IPS DF 6.9 (cell line): ENCODE data around the gene PRR15.

Source experiments
- DNase-seq: peaks from one replicate; pipeline ENCODE4 v3.0.0-alpha.2; 2013; ENCODE audit warnings: low read depth, low spot score
- H3K27ac ChIP-seq: one replicate; pipeline ENCODE4 v1.5.1; 2013; ENCODE audit warnings: low read length, control low read depth
- H3K27me3 ChIP-seq: 2 replicates; pipeline ENCODE4 v1.6.1; 2013; ENCODE audit warnings: mild to moderate bottlenecking, low read length; ENCODE audit not compliant: control insufficient read depth, insufficient read depth
- H3K36me3 ChIP-seq: 2 replicates; pipeline ENCODE4 v1.6.1; 2013; ENCODE audit warnings: low read length; ENCODE audit not compliant: control insufficient read depth, insufficient read depth
- H3K4me1 ChIP-seq: 2 replicates; pipeline ENCODE4 v1.6.1; 2013; ENCODE audit warnings: low read length; ENCODE audit not compliant: control insufficient read depth, insufficient read depth
- H3K4me3 ChIP-seq: 2 replicates; pipeline ENCODE4 v1.5.1; 2013; ENCODE audit warnings: mild to moderate bottlenecking, low read length
- H3K9me3 ChIP-seq: 2 replicates; pipeline ENCODE4 v1.6.1; 2013; ENCODE audit warnings: low read length, inconsistent platforms; ENCODE audit not compliant: control insufficient read depth, insufficient read depth
- whole genome bisulfite sequencing: extraction: QIAGEN DNeasy Blood & Tissue Kit; methylation state at CpG from one replicate; pipeline ENCODE4 v1.1.7; 2013; ENCODE audit warnings: mixed read lengths, missing lambda C conversion rate; ENCODE audit not compliant: insufficient read length, insufficient coverage; 5-methylcytosine and 5-hydroxymethylcytosine counted together

Gene PRR15

GRCh38 chr7:29567174-29567573, 3.5 kb downstream of the PRR15 start:
- DNase-seq = no peak
- H3K9me3 ChIP-seq = no peaks in the 10 kb centered on the region
- peaks cover 6% of the 10 kb centered on the region; the same call in 1 of the 2 replicates for H3K27me3 ChIP-seq
- no peaks in the 10 kb centered on the region for H3K36me3 ChIP-seq
- H3K4me1 ChIP-seq = peaks cover 3% of the 10 kb centered on the region
- WGBS = no CpG with 5 or more reads among the region's 2 CpGs
- H3K27ac ChIP-seq = no peak overlapping the region
- H3K4me3 ChIP-seq = no peak overlapping the region

GRCh38 chr7:29569648-29570047, 6.0 kb downstream of the PRR15 start:
- DNase-seq = no peak
- Histone ChIP-seq H3K27me3 (peaks cover 6% of the 10 kb centered on the region; the same call in 1 of the 2 replicates), H3K4me1 (peaks cover 1% of the 10 kb centered on the region), H3K27ac (no peak overlapping the region), H3K4me3 (no peak overlapping the region), H3K9me3 (no peaks in the 10 kb centered on the region), H3K36me3 (no peaks in the 10 kb centered on the region)
- no CpG with 5 or more reads among the region's 6 CpGs for WGBS

GRCh38 chr7:29572558-29572957, 8.9 kb downstream of the PRR15 start:
- Histone ChIP-seq H3K27me3 (no peaks in the 10 kb centered on the region), H3K27ac (no peak overlapping the region), H3K4me1 (no peaks in the 10 kb centered on the region), H3K9me3 (no peaks in the 10 kb centered on the region), H3K36me3 (no peaks in the 10 kb centered on the region), H3K4me3 (no peak overlapping the region)
- no CpG with 5 or more reads among the region's 2 CpGs for WGBS
- no peak for DNase-seq

DNA sequence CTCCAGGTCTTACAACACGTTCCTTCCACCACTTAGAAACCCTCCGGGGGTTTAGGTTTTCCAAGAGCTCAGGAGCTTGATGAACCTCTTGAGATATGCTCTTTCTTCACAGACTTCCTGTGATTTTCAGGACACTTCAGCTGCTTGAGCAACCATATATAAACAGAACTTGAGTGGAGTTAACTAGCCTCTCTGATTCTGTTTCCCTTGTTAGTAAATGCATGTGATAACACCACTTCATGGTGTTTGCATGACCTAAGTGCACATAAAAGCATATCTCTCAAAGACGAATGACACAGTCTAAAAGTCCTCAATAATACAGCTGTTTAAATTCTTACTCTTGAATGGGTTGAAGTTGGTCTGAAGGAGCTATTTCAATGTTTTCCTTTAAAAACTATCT, 9.9 kb downstream of the PRR15 start:
- H3K27me3 ChIP-seq = no peaks in the 10 kb centered on the region
- H3K36me3 ChIP-seq = no peaks in the 10 kb centered on the region
- H3K4me3 ChIP-seq = no peak overlapping the region
- no peak for DNase-seq
- no CpG with 5 or more reads among the region's 3 CpGs for WGBS
- H3K4me1 ChIP-seq = no peaks in the 10 kb centered on the region
- no peak overlapping the region for H3K27ac ChIP-seq
- H3K9me3 ChIP-seq = peaks cover under 1% of the 10 kb centered on the region

DNA sequence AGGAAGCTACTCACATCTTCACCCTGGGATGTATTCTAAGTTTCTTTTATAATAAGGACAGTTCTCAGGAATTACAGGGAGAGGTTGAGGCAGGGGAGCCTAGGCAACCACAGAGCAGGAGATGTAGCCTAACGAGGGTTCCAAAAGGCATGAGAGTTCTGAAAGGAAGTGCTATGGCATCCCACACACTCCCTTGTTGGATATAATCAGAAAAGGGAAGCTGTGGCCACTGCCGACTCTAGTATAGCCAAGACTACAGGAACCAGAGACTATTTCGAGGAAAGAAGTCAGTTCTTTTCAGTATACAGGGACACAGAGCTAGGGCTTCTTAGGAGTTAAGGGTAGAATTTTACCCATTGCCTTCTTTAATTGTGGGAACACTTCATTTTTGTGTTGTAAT, 11.0 kb downstream of the PRR15 start:
- WGBS = no CpG with 5 or more reads among the region's 3 CpGs
- Histone ChIP-seq H3K36me3 (no peaks in the 10 kb centered on the region), H3K9me3 (peaks cover 2% of the 10 kb centered on the region), H3K27ac (no peak overlapping the region), H3K4me1 (no peaks in the 10 kb centered on the region), H3K4me3 (no peak overlapping the region), H3K27me3 (no peaks in the 10 kb centered on the region)
- DNase-seq = no peak

- Histone ChIP-seq H3K27me3 (no peaks in the 10 kb centered on the region), H3K9me3 (no peaks in the 10 kb centered on the region), H3K4me3 (no peak overlapping the region), H3K27ac (no peak overlapping the region), H3K36me3 (no peaks in the 10 kb centered on the region), H3K4me1 (no peaks in the 10 kb centered on the region)
- DNase-seq = no peak
- WGBS = no CpG with 5 or more reads among the region's 3 CpGs
Observed at GRCh38 chr7:29587195-29587808, 23.7 kb downstream of the PRR15 start.

- H3K4me3 ChIP-seq = no peak overlapping the region
- H3K27me3 ChIP-seq = no peaks in the 10 kb centered on the region
- no peak overlapping the region for H3K27ac ChIP-seq
- H3K4me1 ChIP-seq = no peaks in the 10 kb centered on the region
- no peak for DNase-seq
- H3K9me3 ChIP-seq = no peaks in the 10 kb centered on the region
- H3K36me3 ChIP-seq = no peaks in the 10 kb centered on the region
- WGBS = no CpG with 5 or more reads among the region's 2 CpGs
Observed at GRCh38 chr7:29588212-29588611, 24.6 kb downstream of the PRR15 start.

DNA sequence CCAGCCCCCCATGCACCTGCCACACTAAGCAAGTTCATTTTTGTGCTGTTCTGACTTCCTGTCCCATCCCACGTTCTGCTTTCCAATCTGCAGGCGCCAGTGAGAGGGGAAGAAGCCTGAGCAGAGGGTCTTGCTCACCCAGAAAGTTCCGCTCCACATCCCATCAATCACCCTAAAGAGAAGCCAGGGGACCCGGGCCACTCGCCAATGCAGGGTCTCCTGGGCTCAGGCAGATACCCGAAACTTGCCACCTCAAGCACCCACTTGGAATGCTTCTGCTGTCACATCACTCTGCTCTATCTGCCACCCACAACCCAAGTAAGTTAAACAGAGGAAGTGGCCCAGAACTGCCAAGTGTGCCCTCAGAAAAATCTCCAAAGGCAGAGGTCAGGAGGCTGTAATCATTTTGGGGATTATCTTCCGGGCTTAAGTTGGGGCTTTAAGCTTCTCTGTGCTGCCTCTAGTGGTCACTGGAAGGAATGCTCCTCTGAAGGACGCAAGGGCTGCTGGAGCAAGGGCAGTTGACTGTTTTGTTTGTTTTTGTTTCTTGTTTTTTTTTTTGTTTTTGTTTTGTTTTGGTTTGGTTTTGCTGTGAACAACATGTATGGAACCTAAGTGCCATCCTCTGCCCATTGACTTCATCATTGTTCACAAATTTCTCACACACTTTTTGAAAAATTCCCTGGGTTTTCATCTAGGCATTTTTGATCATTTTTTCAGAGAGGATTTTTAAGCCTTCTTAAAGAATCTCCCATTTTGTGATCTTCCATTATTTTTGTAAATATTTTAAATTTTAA, 25.5 kb downstream of the PRR15 start:
- no CpG with 5 or more reads among the region's 8 CpGs for WGBS
- Histone ChIP-seq H3K36me3 (no peaks in the 10 kb centered on the region), H3K27me3 (no peaks in the 10 kb centered on the region), H3K4me1 (no peaks in the 10 kb centered on the region), H3K9me3 (no peaks in the 10 kb centered on the region), H3K4me3 (no peak overlapping the region), H3K27ac (no peak overlapping the region)
- DNase-seq = no peak

DNA sequence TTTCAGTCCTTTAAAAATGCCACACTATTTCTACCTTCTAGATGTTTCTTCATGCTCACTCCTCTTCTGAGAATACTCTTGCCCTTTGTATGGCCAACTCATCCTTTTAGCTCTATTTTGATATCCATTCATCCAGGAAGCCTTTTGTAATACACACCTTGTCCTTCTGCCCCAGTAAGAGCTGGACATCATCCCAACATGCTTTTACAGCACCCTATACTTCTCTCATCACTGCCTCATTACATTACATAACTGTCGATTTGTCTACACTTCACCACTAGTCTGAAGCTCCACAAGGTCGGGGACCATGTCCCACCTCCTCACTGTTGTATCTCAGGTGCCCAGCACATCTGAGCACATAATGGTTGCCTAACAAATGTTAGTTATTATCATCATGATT, 29.2 kb downstream of the PRR15 start:
- WGBS = no CpG with 5 or more reads among the region's 2 CpGs
- Histone ChIP-seq H3K4me3 (no peak overlapping the region), H3K27me3 (no peaks in the 10 kb centered on the region), H3K9me3 (no peaks in the 10 kb centered on the region), H3K27ac (no peak overlapping the region), H3K4me1 (no peaks in the 10 kb centered on the region), H3K36me3 (no peaks in the 10 kb centered on the region)
- no peak for DNase-seq

DNA sequence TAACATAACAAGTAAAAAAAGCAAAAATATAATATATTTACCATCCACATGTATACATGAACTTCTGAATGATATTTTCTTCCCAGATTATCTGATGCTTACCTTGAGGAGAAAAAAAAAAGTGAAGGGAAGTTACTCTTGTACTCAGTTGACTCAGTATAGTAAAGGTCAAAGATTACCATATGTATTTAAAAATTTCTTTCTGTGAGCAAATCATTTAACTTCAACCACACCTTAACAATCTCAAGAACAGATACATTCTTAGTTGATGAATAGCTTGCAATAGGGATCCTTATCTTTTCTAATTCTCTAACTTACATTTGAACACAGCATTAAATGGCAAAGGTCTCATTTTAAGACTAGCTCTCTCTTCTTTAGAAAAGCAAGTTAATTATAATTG, 29.8 kb downstream of the PRR15 start:
- H3K4me1 ChIP-seq = no peaks in the 10 kb centered on the region
- H3K36me3 ChIP-seq = no peaks in the 10 kb centered on the region
- H3K27ac ChIP-seq = no peak overlapping the region
- no peak overlapping the region for H3K4me3 ChIP-seq
- H3K9me3 ChIP-seq = no peaks in the 10 kb centered on the region
- DNase-seq = no peak
- H3K27me3 ChIP-seq = no peaks in the 10 kb centered on the region
